NCI-H446 (cell line): ENCODE results near the gene TMCC1.
"Not testable (repeated sequence)": the region's sequence is repeated elsewhere in the genome, so short reads cannot be mapped to it uniquely, and the experiment has no call there.

Source experiments
- DNase-seq, 2 experiments: peaks; one replicate each; lab custom pipeline; 2025; lab: John Stamatoyannopoulos, UW

The TMCC1 gene

GRCh38 chr3:129893581-129894070, at the start of gene TMCC1:
TMCC1 (minus strand) TSS chr3:129893711.
- peak; percentile 73 to 92 for DNase-seq

GRCh38 chr3:129943020-129943419, 49.5 kb upstream of the TMCC1 start:
- DNase-seq = no peak

GRCh38 chr3:129942296-129942695, 48.8 kb upstream of the TMCC1 start:
- peak; percentile 16 to 69 for DNase-seq

GRCh38 chr3:129940086-129940485, 46.6 kb upstream of the TMCC1 start:
- no peak for DNase-seq

GRCh38 chr3:129938140-129938930, 44.8 kb upstream of the TMCC1 start:
- no peak for DNase-seq

- DNase-seq = no peak
Observed at GRCh38 chr3:129937717-129938116, 44.2 kb upstream of the TMCC1 start.

- no peak for DNase-seq
Observed at GRCh38 chr3:129936757-129937156, 43.2 kb upstream of the TMCC1 start.

- peak; percentile 15 to 62 for DNase-seq
Observed at GRCh38 chr3:129934234-129935123, 41.0 kb upstream of the TMCC1 start.

GRCh38 chr3:129933471-129933870, 40.0 kb upstream of the TMCC1 start:
- no peak for DNase-seq

- DNase-seq = no peak
Observed at GRCh38 chr3:129929383-129929782, 35.9 kb upstream of the TMCC1 start.

GRCh38 chr3:129927072-129927471, 33.6 kb upstream of the TMCC1 start:
- DNase-seq = no peak

GRCh38 chr3:129919806-129920205, 26.3 kb upstream of the TMCC1 start:
- DNase-seq = no peak

- DNase-seq = no peak
Observed at GRCh38 chr3:129919357-129919756, 25.8 kb upstream of the TMCC1 start.

- no peak for DNase-seq
Observed at GRCh38 chr3:129918461-129918860, 24.9 kb upstream of the TMCC1 start.

- no peak for DNase-seq
Observed at GRCh38 chr3:129917423-129918007, 24.0 kb upstream of the TMCC1 start.

GRCh38 chr3:129913618-129914017, 20.1 kb upstream of the TMCC1 start:
- DNase-seq = no peak

GRCh38 chr3:129911261-129911861, 17.9 kb upstream of the TMCC1 start:
- no peak for DNase-seq

- not testable (repeated sequence) for DNase-seq
Observed at GRCh38 chr3:129909235-129909634, 15.7 kb upstream of the TMCC1 start.

- no peak for DNase-seq
Observed at GRCh38 chr3:129908417-129908816, 14.9 kb upstream of the TMCC1 start.

GRCh38 chr3:129901272-129901671, 7.8 kb upstream of the TMCC1 start:
- not testable (repeated sequence) for DNase-seq

GRCh38 chr3:129897026-129897425, 3.5 kb upstream of the TMCC1 start:
- no peak for DNase-seq
